GM11168 (cell line): ENCODE results near the gene TENT4A.

Source experiments
- in situ Hi-C: fragments of 300-500 bp; cut with MboI; formaldehyde crosslinking; loops from one replicate; pipeline ENCODE4 v1.12.0; 2022; ENCODE audit warnings: low sequenced_read_pairs; ENCODE audit not compliant: unreplicated experiment

The TENT4A gene

DNA sequence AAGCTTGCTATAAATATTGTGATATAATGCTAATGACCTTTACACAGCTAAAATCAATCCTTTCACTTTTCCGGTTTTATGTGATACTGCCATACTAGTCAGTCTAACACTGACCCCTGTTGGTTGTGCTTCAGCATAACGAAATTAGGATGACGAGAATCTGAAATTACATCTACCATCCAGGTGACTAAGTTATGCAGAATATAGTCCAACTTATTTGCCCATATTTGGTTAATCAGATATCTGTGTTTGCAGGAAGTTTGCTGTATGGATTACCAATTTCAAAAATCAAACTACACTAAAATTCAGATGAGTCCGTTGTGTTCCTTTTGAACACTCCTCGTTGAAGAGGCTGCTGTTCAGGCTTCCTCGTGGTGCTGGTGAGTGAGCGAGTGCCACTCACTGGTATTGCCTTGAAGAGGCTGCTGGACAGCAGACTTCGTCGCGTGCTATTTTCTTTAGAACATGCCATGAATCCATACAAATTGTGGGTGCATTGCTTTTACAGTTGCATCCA, 32.5 kb downstream of the TENT4A start:
- in situ Hi-C loops, result no loop called here

DNA sequence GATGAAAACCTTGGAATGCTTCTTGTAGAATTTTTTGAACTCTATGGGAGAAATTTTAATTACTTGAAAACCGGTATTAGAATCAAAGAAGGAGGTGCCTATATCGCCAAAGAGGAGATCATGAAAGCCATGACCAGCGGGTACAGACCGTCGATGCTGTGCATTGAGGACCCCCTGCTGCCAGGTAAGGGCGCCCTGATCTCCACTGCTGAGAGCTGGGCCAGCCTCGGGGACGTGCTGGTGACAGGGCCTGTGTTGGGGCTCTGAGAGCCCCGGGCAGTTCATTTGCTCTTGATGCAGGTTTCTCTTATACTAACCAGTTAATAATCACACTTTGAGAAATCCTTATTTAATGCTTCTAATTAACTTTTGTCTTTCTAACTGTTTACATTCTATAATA, 33.0 kb downstream of the TENT4A start:
- in situ Hi-C loops, result no loop called here

DNA sequence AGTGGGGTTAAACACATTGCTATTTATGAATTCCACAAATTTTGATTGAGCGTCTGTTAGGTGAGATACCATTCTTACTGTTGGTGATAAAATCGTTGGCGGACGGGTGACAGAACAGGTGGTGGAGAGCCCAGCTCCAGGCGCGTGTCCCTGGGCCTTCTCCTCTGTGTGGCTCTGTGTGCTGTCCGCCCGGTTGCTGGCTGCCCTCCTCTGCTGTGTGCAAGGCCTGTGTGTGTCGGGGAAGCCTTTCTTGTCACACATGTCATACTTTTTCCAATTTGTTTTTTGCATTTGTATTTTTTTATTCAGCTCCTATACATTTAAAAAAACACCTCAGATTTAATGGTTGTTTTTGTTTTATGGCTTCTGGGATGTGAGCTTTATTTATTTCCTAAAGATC, 33.9 kb downstream of the TENT4A start:
- in situ Hi-C loops, result no loop called here

DNA sequence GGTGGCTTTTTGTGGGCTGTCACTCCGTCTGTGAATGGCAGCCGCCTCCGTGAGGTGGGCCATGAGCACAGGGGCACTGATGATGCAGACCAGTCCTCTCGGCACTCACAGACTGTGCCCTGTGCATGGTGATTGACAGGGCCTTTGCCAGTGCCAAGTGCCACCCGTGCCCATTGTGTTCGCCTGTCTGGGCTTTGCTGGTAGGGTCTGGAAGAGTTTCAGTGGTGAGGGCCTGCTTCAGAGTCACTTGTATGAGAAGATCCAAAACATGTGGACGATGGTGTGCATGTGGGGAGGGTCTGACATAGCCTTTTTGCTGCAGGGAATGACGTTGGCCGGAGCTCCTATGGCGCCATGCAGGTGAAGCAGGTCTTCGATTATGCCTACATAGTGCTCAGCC, 34.9 kb downstream of the TENT4A start:
- in situ Hi-C loops, result no loop called here

DNA sequence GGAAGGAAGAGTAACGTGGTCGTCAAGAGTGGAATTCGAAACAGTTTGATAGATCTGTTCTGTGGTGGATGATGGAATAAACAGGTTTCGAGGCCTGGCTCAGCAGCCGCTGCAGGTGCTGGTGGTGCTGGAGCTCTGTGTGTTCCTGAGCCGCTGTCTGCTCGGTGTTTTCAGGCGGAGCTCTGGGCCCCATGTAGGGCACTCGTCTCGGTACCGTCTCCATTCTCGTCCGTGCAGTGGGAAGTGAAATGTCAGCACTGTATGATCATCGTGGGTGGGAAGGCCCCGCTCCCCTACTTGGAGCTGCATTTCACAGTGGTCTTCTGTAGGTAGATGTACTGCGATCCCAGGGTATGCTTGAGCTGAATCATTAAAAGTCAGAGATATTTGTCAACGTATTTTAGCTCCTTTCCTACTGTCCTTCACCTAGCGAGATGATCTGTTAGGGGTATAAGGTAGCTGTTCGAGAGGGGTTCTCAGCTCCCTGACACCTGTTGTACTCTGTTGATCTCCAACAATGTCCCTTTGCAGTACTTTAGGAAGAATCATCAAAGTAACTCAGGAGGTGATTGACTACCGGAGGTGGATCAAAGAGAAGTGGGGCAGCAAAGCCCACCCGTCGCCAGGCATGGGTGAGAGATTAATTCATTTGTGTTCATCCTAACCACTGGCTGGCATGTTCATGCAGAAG, 35.9 kb downstream of the TENT4A start:
- in situ Hi-C loops, result no loop called here

DNA sequence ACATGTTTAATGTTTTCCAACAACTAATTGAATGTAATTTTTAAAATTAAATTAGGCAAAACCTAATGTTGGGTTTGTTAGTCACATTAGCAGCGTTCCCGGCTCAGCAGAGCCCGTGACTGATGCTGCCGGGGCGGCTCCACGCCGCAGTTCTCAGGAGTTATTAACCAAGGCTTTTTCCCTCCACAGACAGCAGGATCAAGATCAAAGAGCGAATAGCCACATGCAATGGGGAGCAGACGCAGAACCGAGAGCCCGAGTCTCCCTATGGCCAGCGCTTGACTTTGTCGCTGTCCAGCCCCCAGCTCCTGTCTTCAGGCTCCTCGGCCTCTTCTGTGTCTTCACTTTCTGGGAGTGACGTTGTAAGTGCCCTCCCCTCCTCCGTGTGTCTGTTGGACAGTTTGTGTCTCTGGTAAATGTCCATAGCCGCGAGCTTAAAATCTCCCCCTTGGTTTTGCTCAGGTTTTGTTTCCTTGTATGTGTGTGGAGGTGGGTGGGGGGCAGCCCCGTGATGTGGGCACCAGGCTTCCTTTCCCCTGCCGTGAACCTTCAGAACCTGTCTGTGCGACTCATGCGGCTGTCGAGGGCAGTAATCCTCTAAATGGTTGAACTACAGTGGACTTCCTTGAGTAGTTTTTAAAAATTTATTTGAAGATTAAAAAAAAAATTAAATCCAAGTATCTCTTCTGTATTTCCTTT, 37.1 kb downstream of the TENT4A start:
- in situ Hi-C loops, result no loop called here

DNA sequence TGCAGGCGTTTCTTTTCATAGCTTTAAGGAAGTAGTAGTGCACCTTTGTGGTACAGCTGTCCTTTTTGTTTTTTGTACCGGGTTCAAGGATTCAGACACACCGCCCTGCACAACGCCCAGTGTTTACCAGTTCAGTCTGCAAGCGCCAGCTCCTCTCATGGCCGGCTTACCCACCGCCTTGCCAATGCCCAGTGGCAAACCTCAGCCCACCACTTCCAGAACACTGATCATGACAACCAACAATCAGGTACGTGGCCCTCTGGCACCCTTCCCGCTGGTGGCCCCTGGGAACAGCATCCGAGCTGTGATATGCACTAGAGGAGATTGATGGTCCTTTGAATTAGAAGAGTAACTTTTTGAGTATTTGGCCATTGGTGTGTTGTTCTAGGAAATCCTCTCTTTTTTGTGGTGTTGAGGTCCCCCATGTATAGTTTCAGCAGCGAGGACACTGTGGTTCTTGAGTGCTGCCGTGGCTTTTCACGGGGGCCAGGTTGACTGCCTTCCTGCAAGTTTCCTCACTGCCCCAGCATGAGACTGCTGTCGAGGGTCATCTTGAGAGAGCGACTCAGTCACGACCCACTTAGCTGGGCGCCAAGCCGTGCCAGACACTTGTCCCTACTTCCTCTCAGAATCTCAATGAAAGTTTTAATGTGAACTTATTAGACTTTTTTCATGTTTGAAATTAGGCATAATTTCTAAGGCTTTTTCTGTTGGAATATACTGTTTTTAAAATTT, 37.9 kb downstream of the TENT4A start:
- in situ Hi-C loops, result no loop called here

DNA sequence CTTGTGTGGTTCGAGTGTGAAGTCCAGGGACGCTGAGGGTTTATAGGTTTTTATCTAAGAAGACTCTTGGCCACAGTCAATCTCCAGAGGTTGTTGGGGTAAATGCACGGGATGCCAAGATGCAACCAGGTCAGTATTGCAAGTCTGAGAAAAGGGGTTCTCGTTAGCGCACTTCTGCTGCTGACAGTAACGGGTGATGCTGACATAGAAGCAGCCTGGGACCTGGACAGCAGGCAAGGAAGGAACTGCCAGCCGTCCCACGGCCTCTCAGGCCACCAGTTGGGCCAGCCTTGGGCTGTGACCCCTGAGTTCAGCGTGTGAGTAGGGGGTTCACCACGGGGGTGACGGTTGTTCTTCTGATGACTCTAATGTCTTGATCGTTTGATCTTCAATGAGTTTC, 39.0 kb downstream of the TENT4A start:
- in situ Hi-C loops, result no loop called here

DNA sequence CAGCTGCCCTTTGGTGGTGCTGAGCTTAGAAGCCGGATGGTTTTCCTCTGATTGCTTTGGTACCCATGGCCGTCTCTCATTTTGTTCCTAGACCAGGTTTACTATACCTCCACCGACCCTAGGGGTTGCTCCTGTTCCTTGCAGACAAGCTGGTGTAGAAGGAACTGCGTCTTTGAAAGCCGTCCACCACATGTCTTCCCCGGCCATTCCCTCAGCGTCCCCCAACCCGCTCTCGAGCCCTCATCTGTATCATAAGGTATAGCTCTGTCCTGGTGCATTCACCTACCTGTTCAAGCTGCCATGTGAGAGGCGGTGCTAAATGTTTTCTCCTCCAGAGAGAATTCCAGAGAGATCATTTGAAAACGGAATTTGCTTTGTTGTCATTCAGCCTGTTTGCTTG, 39.5 kb downstream of the TENT4A start:
- in situ Hi-C loops, result no loop called here

DNA sequence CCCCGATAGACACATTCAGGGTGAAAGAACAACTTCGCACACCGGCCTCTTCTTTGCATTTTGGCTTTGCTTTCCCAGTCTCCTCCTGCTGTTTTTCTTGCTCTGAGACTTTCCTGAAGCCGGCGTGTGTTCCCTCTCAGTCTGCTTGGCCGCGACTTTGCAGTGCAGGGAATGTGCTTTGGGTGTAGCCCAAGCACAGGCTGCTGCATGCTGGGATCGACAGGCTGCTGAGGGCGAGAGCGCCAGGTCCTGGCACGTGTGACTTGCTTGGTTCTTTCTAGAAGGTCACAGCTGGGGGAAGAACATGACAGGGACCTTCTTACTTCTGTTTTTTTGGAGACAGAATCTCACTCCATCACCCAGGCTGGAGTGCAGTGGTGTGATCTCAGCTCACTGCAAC, 40.6 kb downstream of the TENT4A start:
- in situ Hi-C loops, result no loop called here

DNA sequence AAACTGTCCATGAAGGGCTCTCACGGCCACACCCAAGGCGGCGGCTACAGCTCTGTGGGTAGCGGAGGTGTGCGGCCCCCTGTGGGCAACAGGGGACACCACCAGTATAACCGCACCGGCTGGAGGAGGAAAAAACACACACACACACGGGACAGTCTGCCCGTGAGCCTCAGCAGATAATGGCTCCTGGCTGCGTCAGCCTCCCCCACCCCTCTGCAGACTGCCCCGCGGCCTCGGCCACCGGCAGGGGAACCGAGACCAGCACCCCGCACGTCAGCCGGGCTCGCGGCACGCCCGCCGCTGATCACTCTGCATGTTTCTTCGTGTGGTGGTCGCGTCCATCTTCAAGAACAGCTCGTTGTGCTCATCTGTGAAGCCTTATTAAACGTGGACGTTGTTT, 41.5 kb downstream of the TENT4A start:
- in situ Hi-C loops, result no loop called here

DNA sequence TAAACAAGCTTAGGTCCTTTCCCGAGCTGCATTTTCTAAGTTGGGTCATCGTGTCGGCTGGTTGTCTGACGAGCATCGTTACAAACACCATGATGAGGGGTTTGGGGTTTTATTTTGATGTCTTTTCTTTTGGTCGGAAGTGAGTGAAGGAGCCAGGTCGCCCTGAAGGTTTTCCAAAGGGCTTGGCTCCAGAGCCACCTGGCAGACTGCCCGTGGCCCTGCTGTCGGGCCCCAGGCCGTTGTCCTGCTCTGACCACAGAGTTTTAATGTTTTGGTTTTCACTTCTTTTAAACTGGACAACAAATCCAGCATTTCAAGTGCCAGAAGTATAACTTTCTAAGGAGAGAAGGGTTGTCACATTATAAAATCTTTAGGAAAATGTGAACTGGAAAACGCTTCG, 42.3 kb downstream of the TENT4A start:
- in situ Hi-C loops, result no loop called here

DNA sequence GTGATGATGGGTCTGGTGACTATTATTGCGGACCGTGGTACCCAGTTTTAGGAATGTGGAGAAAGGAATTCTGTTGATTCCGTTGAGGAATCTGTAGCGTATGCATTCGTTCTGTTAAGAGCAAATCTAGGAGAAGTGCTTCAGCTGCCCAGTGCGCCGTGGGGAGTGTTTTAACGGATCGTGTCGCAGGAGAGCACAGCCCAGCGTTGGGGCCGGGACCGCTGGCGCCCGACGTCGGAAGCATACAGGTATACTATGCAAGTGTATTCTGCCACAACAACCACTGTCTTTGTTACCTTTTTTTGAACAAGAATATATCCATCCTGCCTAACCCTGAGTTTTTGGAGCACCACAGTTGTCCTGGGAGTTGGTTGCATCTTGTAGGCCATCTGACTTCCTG, 42.7 kb downstream of the TENT4A start:
- in situ Hi-C loops, result no loop called here

DNA sequence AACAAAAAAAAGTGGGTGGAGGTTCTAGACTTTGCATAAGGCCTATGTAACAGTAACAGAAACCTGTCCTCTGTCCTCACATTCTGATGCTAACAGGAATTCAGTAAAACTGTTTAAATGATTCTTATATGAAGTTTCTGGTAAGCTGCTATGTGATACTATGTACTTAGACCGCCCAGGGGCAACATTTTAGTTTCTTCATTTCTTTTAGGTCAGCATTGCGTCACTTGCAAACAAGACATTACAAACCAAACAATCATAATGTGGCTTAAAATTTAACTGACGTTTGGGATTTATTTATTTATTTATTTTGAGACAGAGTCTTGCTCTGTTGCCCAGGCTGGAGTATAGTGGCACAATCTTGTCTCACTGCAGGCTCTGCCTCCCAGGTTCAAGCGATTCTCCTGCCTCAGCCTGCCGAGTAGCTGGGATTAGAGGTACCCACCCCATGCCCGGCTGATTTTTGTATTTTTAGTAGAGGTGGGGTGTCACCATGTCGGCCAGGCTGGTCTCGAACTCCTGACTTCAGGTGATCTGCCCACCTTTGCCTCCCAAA, 44.3 kb downstream of the TENT4A start:
- in situ Hi-C loops, result no loop called here

DNA sequence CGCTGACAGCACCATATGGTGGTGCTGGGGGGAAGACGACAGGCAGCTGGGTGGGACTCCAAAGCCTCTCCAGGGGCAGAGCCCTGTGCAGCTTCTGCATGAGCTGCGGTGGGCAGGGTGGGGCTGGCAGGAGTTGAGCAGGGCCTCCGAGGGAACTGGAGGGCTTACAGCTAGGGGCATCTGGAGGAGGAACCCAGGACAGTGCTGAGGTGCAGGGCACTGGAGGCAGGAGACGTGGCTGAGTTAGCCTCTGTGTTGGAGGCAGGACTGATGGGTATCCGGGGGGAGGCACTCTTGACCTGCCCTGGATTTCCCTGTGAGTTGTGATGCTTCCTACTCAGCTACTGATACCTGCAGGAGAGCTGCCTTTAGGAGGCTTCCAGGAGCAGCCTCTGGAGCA, 45.0 kb downstream of the TENT4A start:
- in situ Hi-C loops, result no loop called here

DNA sequence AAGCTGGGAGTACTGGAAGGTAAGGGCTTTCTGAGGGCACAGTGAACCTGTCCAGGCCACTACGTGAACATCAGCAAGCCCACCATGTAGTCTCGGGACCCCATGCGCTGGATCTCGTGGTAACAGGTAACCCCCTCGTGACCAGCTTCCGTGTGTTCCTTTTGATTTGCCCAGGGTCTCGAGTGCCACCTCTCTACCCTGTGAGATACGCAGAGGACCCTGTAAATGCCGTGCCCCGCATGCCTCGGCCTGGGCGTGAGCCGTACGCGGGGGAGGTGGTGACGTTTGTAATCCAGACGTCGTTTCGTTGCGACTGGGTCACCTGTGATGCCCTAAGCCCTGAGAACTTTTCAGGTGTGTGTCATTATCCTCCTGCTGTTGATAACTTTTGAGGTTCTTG, 45.5 kb downstream of the TENT4A start:
- in situ Hi-C loops, result no loop called here

DNA sequence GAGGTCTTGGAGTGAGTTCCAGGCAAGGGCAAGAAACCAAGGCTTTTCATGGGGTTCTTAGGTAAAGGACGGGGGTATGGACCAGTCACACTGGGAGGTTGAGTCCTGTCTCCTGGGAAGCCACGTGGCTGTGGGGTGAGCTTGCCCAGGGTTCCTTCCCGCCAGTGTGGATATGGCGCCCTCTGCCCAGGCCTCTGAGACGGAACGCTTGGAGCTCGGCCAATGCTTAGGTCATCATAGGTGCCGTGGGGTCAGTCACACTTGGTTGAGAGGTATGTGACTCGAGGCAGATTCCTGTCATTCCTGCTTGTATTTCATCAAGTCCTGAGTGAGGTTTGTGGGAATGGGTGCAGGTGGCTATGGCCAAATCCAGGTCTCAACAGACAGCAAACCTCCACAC, 46.2 kb downstream of the TENT4A start:
- in situ Hi-C loops, result no loop called here

DNA sequence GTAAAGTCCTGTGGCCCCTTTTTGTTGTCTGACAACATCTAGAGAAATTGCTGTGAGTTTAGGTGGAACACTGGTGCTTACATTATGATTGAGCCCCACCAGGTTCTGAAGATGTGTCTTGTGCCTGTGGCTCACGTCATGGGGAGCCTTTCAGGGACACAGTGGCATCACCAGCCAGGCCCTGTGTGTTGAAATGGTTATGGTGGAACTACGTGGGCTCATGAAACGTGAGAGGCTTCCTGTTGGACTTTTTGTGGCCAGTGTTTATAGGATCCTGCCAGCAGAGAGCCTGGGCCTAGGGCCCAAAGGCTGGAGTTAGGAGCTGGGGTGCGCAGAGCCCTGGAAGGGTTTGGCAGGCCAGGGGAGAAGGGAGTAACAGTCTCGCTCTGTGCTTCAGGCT, 46.8 kb downstream of the TENT4A start:
- in situ Hi-C loops, result no loop called here

DNA sequence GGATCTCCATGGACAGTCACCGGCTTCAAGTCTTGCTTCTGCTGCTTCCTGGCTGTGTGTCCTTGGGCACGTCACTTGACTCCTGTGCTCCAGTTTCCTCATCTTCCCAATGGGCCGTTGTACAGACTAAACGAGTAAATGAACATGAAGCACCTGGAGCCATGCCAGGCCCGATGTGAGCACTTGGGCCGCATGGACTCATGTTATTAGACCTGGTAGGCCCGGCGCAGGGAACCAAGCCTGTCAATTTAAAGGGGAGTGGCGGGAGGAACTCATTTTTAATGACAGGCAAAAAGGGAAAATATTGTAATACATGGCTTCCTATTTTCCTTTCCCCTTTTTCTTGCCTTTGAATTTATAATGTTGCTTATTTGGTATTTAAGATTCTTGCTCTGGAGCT, 47.5 kb downstream of the TENT4A start:
- in situ Hi-C loops, result no loop called here

DNA sequence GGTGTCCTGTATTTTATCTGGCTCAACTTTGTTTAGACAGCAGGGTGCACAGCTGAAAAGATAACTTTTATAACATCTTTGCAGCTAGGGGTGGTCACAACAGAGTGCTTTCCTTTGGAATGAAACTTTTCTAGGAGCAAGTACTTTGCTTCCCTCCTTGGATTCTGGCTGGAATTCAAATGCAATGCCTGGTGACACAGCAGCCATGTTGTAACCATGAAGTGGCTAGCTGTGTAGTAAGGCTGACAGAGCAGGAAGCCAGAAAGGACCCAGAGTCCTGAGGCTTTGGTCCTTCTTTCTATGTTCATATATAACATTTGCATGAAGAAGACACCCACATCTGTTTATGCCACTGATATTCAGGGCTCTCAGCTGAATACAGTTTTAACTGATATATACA, 48.1 kb downstream of the TENT4A start:
- in situ Hi-C loops, result no loop called here

DNA sequence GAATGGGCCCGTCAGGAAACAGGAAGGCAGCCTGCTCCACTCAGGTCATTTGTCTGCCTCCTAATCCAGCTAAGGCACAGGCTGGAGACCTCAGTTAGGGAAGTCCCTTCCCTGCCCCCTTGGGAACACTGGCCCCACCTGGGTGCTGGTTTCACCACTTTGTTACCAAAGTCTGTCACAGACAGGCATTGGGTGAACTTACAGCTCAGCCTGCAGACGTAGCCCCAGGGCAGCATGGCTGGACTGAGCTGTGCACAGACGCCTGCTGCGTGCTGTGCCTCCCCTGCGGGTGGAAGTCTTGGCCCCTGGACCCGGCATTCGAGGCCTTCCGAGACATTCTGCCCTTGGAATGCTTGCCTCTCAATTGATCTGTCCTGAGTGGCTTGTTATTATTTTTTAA, 48.9 kb downstream of the TENT4A start:
- in situ Hi-C loops, result no loop called here
